Suprapubic skin (tissue), 4 donors: ENCODE measurements around the gene MGAT5B.

Experiments used
- CTCF ChIP-seq, 2 donors: fragments of 200-600 bp in 1 of 2; fragments of 450-650 bp in 1 of 2; sonication (generic) in 1 of 2; IDR thresholded peaks; one replicate each; pipeline ENCODE4 v1.5.1; 2016 to 2019; ENCODE audit warnings: antibody characterized with exemption in 2 of 2, mild to moderate bottlenecking in 1 of 2, moderate library complexity in 1 of 2
- EP300 ChIP-seq: sonication (generic); formaldehyde crosslinking; IDR thresholded peaks from one replicate; pipeline ENCODE4 v1.6.1; 2017; ENCODE audit warnings: antibody characterized with exemption
- POLR2AphosphoS5 ChIP-seq, 3 donors: sonication (generic); formaldehyde crosslinking; IDR thresholded peaks; one replicate each; pipeline ENCODE4 v1.6.1; 2017; ENCODE audit warnings: antibody characterized with exemption in 3 of 3

DNA sequence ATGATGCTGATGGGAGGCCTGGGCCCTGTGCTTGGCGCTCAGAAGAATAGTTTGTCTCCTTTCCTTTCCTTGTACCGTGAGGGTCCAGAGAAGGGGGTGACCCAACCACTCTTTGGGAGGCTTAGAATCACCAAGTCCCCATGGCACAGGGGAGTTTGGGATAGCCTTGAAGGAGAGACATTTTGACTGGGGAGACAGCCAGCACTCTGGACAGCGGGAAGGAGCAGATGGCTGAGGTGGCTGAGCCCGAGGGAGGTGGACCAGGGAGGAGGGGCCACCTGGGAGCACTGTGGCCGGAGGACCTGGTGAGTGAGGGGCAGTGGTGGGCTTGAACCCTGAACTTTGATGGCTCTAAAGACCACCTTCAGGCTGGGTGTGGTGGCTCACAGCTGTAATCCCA lies 18.2 kb downstream of the MGAT5B start:
- TF ChIP-seq POLR2AphosphoS5 (IDR thresholded peaks at IDR 0.05), result no peak
- TF ChIP-seq CTCF (IDR thresholded peaks at IDR 0.05), result no peak
- no peak for TF ChIP-seq EP300
